ENCODE measurements around the gene MDM4.
"Not testable (repeated sequence)": the region's sequence is repeated elsewhere in the genome, so short reads cannot be mapped to it uniquely, and the experiment has no call there.

Gene MDM4

DNA sequence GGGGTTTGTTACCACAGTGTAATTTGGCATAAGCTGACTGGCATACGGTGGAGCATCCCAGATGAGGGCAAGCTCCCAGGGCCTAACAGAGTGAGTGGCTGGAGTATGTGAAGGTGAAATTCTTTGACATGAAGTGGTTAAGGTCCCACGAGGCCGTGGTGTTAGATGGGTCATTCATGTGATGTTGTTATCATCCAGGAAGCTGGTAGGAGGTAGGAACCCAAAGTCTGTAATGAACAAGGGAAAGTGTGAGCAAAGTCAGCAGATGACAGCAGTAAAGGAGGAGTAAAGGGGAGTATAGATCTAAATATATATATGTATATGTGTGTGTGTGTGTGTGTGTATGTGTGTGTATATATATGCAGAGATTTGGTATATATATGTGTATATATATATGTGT is 47.6 kb downstream of the MDM4 start:
- no peak for DNase-seq

DNA sequence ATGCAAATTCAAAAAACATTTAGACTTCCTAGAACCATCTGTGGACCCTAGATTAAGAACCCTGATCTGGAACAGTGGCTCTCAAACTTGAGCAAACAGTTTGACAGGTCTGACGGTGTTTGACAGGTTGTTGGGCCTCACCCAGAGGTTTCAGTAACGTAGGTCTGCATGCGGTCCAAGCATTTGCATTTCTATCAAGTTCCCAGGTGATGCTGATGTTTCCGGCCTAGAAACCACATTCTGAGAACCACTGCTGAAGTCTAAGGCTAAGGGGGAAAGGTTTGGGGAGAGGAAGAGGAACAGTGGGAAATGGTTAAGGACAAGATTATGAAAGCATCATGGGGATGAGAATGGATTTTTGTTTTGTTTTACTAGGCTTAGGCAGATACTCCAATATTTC is 48.6 kb downstream of the MDM4 start:
- DNase-seq: peak; percentile 33

DNA sequence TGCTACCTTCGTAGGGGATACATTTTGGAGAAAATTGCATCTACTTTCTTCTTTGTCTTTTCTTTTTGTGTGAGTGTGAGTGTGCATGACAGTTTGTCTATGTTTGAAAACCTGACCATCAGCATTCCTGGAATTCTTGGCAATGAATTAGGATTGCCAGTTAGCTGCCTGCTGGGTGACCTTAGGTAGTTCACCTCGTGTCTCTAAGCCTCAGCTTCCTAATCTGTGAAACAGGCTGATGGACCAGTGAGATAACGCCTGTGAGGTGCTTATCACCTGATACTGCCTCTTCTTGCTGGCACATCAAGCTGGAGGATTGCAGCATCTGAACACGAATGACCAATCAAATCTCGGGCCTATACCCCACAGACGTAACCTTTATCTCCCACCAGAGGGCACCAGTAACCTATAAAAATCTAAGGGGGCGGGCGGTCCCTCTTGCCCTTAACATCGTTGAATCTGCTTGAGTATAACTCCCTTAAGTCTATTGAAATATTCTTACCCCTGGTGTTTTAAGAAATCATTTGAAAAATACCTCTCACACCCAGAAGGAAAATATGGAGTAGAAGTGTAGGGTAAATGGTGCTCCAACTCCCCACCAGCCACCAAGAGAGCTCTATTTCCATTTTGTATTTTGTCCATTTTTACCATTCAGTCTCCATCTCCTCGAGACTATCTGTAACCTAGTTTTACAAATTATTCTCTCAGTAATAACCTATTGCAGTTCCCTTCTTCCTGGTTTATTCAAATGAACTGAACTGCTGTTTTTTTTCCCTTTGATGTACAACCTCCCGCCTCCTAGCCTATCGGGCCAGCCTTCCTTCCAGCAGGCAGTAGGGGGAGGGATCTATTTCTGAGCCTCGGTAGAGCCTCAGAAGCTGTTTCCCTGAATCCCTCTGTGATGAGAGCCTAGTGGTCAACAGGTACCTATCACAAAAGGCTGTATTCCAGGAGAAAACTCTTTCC is 49.7 kb downstream of the MDM4 start:
- peak; percentile 56 for DNase-seq

DNA sequence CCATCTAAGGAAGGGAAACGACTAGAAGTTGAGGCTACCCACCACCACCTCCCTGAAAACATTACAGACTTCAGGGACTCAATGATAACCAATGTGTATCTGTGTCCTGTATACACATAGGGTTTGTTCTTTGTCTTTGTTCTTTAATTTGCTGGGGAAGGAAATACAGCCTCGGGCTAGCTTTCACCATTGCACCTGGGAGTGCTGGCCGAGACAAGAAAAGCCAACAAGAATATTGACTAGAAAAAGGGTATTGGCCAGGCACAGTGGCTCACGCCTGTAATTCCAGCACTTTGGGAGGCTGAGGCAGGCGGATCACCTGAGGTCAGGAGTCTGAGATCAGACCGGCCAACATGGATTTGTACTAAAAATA is 50.4 kb downstream of the MDM4 start:
- DNase-seq: no peak

DNA sequence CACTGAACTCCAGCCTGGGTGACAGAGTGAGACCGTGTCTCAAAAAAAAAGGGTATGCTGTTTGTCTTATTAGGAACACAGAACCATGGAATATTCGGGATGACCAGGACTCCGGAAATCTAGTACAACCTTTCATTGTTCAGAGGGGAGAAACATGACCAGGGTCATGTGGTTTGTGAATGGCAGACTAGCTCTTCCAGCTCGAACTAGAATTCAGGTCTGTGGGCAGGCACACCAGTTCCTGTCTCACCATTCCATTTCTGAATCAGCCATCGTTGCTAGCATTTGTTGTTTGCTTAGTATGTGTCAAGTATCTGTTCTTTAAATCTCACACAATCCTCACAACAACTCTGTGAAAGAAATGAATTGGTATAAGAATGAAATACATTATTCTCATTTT is 50.9 kb downstream of the MDM4 start:
- DNase-seq: no peak

DNA sequence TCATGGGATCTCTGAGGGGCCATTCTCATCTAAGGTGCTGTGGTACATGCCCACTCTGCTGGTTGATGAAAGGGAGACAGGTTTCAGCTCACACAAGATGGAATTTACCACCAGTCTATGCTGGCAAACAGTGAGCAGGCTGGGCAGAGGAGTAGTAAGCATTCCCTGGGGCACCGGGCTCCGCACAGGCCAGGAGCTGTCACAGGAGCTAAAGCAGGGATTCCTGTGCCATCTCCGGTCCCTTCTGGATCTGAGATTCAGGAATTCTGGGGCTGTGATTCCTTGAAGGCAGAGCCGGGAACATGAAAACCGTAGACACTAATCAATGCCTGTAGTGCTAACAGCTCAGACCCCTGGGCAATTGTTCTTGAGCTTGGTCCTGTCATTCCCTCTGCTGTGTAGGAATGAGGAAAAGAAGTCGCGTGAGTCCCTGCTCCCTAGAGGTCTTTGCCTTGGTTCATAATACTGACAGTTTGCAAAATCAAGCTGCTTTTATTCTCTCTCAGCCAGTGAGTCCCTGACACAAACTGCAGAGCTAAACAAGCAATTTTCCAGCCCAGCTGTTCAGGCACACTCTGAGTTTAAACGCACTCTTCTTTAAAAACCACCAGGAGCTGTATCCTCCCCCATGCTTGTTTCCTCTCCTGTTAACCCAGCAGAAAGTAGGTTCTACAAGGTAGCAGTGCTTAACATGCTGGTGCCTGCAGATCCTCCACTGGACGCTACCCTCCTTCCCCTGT is 52.5 kb downstream of the MDM4 start:
- no peak for DNase-seq

DNA sequence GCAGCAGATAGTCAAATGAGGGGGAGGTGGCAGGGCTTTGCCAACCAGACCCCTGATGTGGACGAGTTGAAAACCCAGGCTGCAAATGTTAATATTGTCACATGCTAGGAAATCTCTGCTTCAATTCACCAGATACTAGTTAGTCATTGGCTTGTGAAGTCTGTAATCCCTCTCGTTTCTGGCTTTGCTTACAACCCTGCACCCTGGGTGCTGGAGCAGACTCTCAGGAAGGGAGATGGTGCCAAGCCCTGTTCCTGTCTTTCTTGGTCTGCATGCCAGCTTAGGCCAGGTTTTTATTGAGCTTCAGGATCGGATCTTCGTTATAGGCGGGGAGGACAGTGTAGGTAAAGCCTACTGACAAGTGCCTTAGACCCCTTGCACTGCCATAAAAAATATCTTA is 53.3 kb downstream of the MDM4 start:
- DNase-seq: no peak

DNA sequence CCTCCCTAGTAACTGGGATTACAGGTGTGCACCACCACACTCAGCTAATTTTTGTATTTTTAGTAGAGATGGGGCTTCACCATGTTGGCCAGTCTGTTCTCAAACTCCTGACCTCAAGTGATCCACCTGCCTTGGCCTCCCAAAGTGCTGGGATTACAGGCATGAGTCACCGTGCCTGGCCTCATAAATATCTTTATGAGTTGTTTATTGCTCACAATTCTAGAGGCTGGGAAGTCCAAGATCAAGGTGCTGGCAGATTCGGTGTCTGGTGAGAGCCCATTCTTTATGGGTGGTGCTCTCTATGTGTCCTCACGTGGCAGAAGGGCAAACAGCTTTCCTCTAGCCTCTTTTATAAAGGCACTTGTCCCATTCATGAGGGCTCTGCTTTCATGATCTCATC is 53.8 kb downstream of the MDM4 start:
- not testable (repeated sequence) for DNase-seq

DNA sequence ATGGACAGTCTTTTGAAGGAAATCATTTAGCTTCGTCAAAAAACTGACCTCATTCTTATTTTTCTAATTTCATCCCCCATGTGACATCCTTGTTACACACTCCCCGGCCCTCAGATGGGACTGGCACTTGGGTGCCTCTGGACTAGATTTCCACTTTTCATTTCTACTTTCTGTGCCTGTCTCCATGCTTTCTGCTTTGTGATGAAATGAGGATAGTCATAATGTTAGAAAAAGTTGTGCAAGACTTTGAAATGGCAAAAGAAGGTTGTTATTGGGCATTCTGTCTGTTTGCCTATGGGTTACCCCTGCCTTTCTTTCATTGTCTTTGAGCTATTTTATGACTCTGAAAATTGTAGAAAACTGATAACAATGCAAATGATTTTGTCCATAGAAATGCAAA is 54.9 kb downstream of the MDM4 start:
- DNase-seq: no peak

DNA sequence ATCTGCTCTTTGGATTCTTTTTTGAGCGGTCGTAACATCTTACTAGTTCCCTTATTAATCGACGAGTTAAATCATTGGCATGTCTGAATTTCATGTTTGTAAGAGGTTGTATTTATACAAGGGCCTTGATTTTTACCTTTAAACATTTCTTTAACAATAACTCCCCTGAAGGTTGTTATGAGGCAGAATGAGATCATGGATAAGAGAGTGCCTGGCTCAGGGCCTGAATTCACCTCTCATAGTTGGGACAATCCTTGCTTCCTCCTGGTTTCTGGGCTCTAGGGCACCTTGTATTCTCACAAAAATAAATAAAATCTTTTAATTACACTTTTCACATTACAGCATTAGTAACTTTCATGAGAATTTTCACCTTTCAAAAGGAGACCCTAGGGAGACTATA is 55.4 kb downstream of the MDM4 start:
- DNase-seq: no peak

DNA sequence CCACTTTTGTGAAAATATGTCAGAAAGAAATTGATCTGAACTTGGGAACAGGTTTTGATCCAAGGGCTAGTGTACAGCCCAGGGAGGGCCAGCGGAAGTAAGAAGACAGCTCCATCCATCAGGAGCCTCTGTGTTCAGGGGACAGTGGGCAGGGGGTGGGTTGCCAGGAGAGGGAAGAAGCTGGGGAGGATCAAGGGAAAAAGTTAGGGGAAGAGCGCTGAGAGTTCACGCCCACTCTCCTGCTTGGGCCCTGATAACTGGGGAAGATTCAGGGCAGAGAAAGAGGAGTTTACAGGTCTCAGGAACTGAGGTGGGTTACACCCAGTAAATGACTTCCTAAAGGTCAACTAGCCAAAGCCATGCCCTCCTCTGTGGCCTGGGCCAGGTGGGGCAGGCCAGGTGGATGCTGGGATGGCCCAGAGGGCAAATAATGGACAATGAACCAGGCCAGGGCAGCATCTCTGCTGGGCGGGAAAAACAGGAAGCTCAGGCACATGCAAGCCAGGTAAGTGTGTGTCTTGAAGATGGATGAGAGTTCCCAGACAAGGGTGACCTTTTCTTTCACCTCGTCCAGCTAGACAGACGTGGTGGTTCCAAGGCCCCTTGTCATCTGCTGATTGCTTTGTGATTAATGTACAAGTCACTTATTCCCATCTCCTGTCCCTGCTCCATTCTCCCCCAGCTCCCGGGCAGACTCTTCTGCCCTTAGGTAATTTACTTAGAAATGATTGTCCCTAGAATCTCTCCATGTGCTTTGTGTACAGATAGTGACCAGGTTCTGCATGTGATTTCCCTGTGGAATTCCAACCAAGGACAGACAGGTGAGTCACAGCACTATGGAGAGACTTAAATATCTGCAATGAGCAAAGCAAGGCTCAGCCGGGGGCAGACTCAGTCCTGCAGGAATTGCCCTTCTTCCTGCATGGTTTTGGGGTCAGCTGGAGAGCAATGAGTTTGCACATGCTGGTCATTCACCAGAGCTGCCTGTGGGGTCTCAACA is 57.0 kb downstream of the MDM4 start:
- no peak for DNase-seq

DNA sequence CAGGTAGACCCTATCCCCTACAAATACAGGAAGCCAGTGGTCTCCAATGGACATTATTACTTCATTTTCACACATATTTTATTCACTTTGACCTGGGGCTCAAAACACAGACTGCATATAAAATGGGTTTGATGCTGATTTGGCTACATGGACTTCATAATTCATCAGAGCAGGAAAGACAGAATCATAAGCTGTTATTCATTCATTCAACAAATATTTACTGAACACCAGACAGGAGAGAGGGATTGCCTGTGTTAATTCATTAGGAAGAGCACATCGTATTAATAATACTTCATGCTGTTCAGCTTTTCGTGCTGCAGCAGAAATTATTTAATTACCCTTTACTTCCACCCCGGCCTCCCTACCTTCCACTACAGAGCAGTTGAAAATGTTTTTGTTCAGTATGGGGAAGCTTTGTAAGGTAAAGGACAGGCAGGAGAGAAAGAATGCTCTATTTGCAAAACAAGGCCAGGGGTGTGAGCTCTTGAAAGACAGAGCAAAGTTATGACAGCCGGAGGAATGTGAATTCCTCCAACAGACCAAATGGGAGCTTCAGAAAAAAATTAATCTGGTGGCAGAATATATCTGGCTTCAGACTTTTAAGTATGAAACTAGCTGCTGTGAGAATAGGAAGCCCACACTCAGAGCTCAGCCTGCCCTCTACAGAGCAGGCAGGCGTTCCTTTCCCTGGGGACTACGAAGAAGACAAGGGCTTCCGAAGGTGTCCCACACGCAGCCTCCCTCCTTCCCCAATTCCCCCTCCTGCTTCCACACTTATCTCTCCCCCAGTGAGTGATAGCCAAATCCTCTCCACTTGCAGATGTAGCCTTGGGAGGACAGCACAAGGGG is 58.0 kb downstream of the MDM4 start:
- no peak for DNase-seq

DNA sequence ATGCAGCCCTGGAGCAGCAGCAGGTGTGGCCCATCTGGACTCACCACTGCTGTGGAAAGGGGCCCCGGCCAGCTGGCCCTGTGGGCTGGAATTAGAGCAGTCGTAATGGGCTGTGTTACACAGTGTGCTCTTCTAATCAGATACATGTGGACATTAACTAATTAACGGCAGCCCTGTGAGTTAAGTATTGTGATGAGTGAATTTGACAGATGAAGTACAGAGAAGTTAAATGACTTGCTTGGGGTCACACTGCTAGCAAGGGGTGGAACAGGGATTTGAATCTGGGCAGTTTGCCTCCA is 58.6 kb downstream of the MDM4 start:
- no peak for DNase-seq

DNA sequence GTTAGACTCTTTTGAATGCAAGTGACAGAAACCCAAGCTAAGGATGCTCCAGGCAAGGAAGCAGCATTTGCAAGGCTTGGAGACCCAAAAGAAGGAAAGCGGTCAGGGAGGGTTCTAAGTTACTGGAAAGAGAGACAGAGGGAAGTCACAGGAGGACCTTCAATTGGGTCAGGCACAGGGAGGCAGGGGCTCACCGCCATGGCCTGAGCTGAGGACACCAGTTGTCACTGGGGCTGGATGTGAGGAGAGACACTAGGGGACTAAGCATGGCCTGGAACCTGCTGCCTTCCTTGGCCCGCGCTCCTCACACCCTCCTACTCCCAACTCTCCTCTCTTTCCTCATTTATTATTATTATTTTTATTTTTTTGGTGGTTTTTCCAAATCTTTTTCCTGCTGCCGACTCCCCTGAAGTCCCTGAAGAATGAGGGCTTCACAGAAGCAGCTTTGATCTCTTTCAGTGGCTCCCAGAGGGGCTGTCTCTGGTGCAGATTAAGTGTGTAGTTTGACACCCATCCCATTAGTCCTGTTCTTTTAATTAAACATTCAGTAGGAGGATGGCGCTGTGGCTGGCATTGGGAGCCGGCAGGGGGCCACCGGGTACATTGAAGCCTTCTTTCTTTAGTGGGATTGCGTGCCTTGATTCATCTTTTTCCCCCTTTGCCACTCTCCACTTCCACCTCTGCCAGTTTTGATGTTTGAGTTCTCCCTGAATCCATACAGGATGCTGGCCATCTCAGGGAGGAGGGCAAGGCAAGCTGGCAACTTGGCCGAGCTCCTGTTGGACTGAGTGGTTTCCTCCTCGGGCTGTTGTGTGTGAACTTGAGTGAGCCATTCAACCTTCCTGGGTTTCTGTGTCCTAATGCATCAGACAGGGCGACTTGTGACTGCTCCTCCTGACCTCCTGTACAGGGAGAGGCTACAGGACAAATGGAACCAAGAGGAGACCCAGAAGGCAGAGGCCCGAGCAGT is 59.3 kb downstream of the MDM4 start:
- DNase-seq: no peak

DNA sequence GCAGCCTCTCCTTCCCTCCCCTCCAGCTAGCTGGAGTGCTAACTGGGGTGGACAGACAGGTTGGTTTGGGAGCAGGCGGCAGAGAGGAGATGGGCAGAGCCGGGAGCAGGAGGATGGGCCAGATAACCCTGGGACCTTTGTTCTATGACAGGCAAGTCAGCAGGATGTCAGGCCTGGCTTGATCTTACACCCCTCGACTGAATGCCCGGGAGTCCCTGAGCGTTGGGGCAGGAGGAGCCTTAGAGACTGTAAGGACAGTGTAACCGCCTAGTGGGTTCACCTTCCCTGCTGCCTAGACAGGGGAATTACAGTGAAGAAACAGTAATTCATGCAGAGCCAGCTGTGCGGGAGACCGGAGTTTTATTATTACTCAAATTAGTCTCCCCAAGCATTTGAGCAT is 60.2 kb downstream of the MDM4 start:
- DNase-seq: no peak

DNA sequence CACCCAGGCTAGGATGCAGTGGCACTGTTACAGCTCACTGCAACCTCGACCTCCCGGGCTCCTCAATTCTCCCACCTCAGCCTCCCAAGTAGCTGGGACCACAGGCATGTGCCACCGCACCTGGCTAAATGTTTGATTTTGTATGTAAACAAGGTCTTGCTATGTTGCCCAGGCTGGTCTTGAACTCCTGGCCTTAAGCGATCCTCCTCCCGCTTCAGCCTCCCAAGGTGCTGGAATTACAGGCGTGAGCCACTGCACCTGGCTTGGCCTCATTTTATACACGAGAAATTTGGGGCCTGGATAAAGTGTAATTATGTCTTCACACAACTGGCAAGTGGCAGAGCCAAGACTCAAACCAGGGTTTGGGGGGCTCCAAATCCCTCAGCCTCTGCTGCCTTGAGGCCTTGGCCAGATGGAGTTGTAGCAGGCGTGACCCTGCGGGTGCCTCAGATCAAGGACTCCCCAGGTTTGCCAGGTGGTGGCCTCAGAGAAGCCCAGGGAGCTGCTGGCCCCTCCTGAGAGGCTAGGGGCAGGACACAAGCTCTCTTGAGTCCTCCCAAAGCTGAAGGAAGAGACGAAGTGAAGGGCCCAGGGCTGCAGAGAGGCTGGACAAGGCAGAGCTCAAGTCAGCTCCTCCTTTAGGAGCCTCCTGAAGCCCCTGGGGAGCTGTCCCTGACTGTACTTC is 61.7 kb downstream of the MDM4 start:
- DNase-seq: no peak

DNA sequence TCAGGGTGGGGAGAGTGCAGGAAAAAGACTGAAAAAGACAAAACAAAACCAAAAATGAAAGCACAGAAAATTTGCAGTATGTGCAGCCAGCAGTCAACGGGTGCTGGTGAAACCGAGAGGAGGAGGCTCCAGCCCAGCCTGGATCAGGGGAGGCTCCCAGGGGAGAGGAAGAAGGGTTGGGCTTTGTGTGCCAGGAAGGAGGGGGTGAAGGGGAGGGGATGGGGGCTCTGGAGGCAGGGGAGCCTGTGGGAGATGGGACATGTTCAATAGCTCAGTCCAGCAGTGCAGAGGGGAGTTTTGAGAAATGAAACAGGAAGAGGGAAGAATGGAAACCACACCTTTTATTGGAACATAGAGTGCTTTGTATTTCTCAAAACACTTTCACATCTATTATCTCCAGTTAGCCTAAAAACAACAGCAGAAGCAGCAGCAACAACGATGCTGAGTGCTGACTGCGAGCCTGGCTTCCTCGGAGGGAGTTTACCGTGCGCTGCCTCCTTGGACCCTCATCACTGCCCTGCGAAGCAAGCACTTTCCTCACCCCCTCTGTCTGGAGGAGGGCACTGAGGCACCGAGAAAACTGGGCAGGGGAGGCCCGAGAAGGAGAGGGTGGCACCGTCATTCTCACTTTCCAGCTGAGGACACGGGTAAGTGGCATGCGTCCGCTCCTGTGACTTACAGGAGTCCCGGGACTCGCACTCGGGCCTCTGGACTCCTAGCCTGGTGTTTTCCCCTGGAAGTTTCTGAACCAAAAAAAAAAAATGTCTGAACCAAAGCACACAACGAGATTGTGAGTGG is 62.9 kb downstream of the MDM4 start:
- peak; percentile 59 for DNase-seq

DNA sequence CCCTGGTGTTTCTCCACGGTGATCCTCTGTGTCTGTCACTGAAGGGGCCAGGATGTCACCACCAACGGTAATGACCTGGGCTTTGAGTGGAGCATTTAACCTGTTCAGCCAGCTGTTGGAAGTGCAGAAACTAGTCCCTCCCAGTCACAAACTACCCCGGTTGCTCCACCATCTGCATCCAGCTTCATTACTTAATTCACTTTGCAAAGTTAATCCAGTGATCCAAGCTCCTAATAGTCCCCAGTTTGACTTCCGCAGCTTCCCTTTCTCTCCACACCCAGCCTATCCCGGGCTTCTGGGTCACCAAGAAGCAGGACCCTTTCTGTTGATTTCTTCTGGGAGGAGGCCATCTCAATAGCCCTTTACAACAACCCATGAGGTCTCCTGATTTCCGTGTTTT is 63.5 kb downstream of the MDM4 start:
- DNase-seq: no peak

DNA sequence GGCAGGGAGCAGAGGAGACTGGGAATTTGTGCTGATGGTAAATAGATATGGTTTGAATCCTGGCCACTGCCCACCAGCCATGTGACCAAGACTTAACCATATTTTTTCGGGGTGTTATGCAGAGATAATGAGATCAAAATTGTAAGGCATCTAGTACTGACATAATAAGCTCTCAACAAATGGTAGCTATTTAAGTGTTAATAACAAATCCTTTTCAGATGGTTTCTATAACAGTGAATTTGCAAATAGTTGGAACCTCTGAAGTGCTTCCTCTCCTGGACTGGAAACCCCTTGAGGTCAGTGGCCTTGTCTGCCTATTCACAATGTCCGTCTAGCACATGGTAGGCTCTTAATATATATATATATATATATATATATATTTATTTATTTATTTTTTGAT is 64.7 kb downstream of the MDM4 start:
- no peak for DNase-seq

DNA sequence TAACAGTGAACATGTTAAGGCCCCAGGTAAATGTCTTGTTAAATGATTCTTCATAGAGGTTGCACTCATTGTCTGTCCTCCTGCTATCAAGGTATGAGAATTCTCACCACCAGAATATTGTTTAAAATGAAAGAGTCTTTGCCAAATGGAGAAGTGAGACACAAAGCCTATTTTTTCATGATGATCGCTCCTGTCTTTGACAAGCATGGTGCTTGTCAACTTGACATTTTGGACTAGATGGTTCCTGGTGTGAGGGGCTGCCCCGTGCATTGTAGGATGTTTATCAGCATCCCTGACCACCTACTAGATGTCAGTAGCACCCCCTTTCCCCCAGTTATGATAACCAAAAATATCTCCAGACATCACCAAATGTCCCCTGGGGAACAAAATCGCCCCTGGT is 65.6 kb downstream of the MDM4 start:
- no peak for DNase-seq
